Mesenchymal stem cell (in vitro differentiated cells and primary cell): ENCODE measurements around the gene APP.

Experiments used
- DNase-seq: peaks from one replicate; pipeline ENCODE4 v3.0.0-alpha.2; 2013
- H2AFZ ChIP-seq: one replicate; pipeline ENCODE4 v1.6.1; 2013; ENCODE audit warnings: low read depth, mild to moderate bottlenecking, control low read depth, inconsistent platforms, low read length, moderate library complexity
- H2AK5ac ChIP-seq: 2 replicates; pipeline ENCODE4 v1.6.1; 2013; ENCODE audit warnings: low read length, moderate library complexity, mild to moderate bottlenecking, inconsistent platforms; ENCODE audit not compliant: severe bottlenecking
- H2BK120ac ChIP-seq: one replicate; pipeline ENCODE4 v1.6.1; 2013; ENCODE audit warnings: low read depth, mild to moderate bottlenecking, inconsistent platforms, low read length, moderate library complexity
- H2BK12ac ChIP-seq, 2 experiments: one replicate each; pipeline ENCODE4 v1.6.1; 2013; ENCODE audit warnings: inconsistent platforms in 2 of 2, low read length in 2 of 2, mild to moderate bottlenecking in 2 of 2, moderate library complexity in 2 of 2, control low read depth in 1 of 2
- H2BK15ac ChIP-seq: one replicate; pipeline ENCODE4 v1.6.1; 2013; ENCODE audit warnings: mild to moderate bottlenecking, low read depth, inconsistent platforms; ENCODE audit not compliant: poor library complexity, severe bottlenecking
- H2BK5ac ChIP-seq: 2 replicates; pipeline ENCODE4 v1.6.1; 2013; ENCODE audit warnings: low read depth, mild to moderate bottlenecking, low read length, control low read depth, inconsistent platforms; ENCODE audit not compliant: poor library complexity, severe bottlenecking
- H3K14ac ChIP-seq, 2 experiments: one replicate each; pipeline ENCODE4 v1.6.1; 2013; ENCODE audit warnings: inconsistent platforms in 2 of 2, low read length in 2 of 2, control low read depth in 1 of 2, mild to moderate bottlenecking in 1 of 2, moderate library complexity in 1 of 2
- H3K18ac ChIP-seq, 2 experiments: one replicate each; pipeline ENCODE4 v1.6.1; 2013; ENCODE audit warnings: inconsistent platforms in 2 of 2, low read length in 2 of 2, control low read depth in 1 of 2, low read depth in 1 of 2, mild to moderate bottlenecking in 1 of 2
- H3K23ac ChIP-seq, 2 experiments: one replicate each; pipeline ENCODE4 v1.6.1; 2013; ENCODE audit warnings: inconsistent platforms in 2 of 2, low read length in 2 of 2, mild to moderate bottlenecking in 2 of 2, moderate library complexity in 2 of 2, control low read depth in 1 of 2
- H3K27ac ChIP-seq: 2 replicates; pipeline ENCODE4 v1.5.1; 2013; ENCODE audit warnings: mild to moderate bottlenecking, moderate library complexity, low read length, control low read depth, inconsistent platforms; ENCODE audit not compliant: poor library complexity, severe bottlenecking
- H3K27me3 ChIP-seq, 2 experiments: 2 replicates each; pipeline versions ENCODE4 v1.6.1 to v1.7.0; 2013; ENCODE audit warnings: low read length in 2 of 2, mild to moderate bottlenecking in 2 of 2, moderate library complexity in 2 of 2, control low read depth in 1 of 2, inconsistent platforms in 1 of 2; ENCODE audit not compliant: control insufficient read depth in 1 of 2, insufficient read depth in 1 of 2
- H3K36me3 ChIP-seq, 2 experiments: 2 replicates each; pipeline versions ENCODE4 v1.6.1 to v1.7.0; 2013; ENCODE audit warnings: low read length in 2 of 2, control low read depth in 1 of 2, inconsistent platforms in 1 of 2, low read depth in 1 of 2, mild to moderate bottlenecking in 1 of 2; ENCODE audit not compliant: insufficient read depth in 2 of 2, control insufficient read depth in 1 of 2
- H3K4ac ChIP-seq, 2 experiments: one replicate each; pipeline ENCODE4 v1.6.1; 2013; ENCODE audit warnings: inconsistent platforms in 2 of 2, low read length in 2 of 2, mild to moderate bottlenecking in 2 of 2, moderate library complexity in 2 of 2, control low read depth in 1 of 2, low read depth in 1 of 2
- H3K4me1 ChIP-seq: 2 replicates; pipeline ENCODE4 v1.6.1; 2013; ENCODE audit warnings: low read depth, low read length, control low read depth; ENCODE audit not compliant: control insufficient read depth, insufficient read depth
- H3K4me2 ChIP-seq: 2 replicates; pipeline ENCODE4 v1.6.1; 2013; ENCODE audit warnings: low read length, mild to moderate bottlenecking, inconsistent platforms; ENCODE audit not compliant: poor library complexity, severe bottlenecking
- H3K4me3 ChIP-seq, 2 experiments: 2 replicates each; pipeline versions ENCODE4 v1.5.1 to v1.7.0; 2013; ENCODE audit warnings: low read length in 2 of 2, mild to moderate bottlenecking in 2 of 2, control low read depth in 1 of 2, low read depth in 1 of 2; ENCODE audit not compliant: insufficient read depth in 1 of 2
- H3K79me1 ChIP-seq: replicated peaks from 2 replicates; pipeline ENCODE4 v1.6.1; 2013; ENCODE audit warnings: mild to moderate bottlenecking, control low read depth, low read length, inconsistent platforms; ENCODE audit not compliant: poor library complexity, severe bottlenecking
- H3K9ac ChIP-seq: 2 replicates; pipeline ENCODE4 v1.7.0; 2013; ENCODE audit warnings: mild to moderate bottlenecking, low read length, moderate library complexity
- H3K9me3 ChIP-seq: 2 replicates; pipeline ENCODE4 v1.7.0; 2013; ENCODE audit warnings: mild to moderate bottlenecking, low read length; ENCODE audit not compliant: control insufficient read depth
- H4K8ac ChIP-seq: one replicate; pipeline ENCODE4 v1.6.1; 2013; ENCODE audit warnings: inconsistent platforms, mild to moderate bottlenecking, low read length, moderate library complexity
- H4K91ac ChIP-seq: one replicate; pipeline ENCODE4 v1.6.1; 2013; ENCODE audit warnings: mild to moderate bottlenecking, low read length, inconsistent platforms
- WGBS: methylation state at CpG from one replicate; pipeline ENCODE4 v1.1.7; 2013; ENCODE audit warnings: mixed read lengths; 5-methylcytosine and 5-hydroxymethylcytosine counted together

APP gene

DNA sequence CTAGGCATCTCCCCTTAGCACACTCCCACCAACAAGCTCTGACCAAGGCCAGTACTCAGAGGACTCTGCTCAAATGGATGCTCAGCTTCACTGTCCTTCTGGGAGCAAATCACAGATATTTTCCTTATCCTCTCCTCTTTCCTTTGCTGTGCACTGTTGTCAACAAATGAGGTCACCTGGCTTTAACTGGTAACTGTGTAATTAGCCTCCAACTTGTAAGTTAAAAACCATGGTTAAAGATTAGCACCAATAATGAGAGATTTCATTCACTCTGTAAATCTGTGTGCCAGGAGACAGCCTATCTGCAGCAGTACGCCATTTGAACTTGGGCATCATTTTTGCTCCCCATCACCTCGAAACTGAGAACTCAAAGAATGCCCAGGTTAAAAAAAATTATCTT, 286.3 kb downstream of the APP start:
- Histone ChIP-seq H4K91ac (no peak overlapping the region), H3K4me2 (no peak overlapping the region), H3K27ac (no peak overlapping the region), H3K9me3 (no peaks in the 10 kb centered on the region), H3K4me1 (peaks cover 22% of the 10 kb centered on the region), H2AFZ (no peak overlapping the region), H3K36me3 (peaks cover 26 to 87% of the 10 kb centered on the region in 2 experiments), H3K4me3 (no peak overlapping the region), H3K18ac (no peak overlapping the region), H2AK5ac (no peak overlapping the region), H4K8ac (no peak overlapping the region), H2BK12ac (no peak overlapping the region), H3K4ac (no peak overlapping the region), H3K27me3 (no peaks in the 10 kb centered on the region), H2BK120ac (no peak overlapping the region), H2BK15ac (no peak overlapping the region), H3K23ac (no peak overlapping the region), H3K9ac (no peak overlapping the region), H3K79me1 (peaks cover 28% of the 10 kb centered on the region), H2BK5ac (no peak overlapping the region), H3K14ac (no peak overlapping the region)
- WGBS: 100% methylated on average over 2 of the region's 2 CpGs
- no peak for DNase-seq

GRCh38 chr21:25881524-25882376, 288.8 kb downstream of the APP start:
- Histone ChIP-seq H2BK5ac (no peak overlapping the region), H3K9ac (no peak overlapping the region), H2BK15ac (no peak overlapping the region), H3K14ac (no peak overlapping the region), H2BK120ac (no peak overlapping the region), H2AFZ (no peak overlapping the region), H3K4me3 (no peak overlapping the region), H3K4ac (no peak overlapping the region), H4K8ac (no peak overlapping the region), H3K9me3 (no peaks in the 10 kb centered on the region), H3K4me1 (peaks cover 16% of the 10 kb centered on the region), H3K4me2 (no peak overlapping the region), H3K23ac (no peak overlapping the region), H2BK12ac (no peak overlapping the region), H3K27me3 (no peaks in the 10 kb centered on the region), H3K36me3 (peaks cover 23 to 69% of the 10 kb centered on the region in 2 experiments), H3K18ac (no peak overlapping the region), H4K91ac (no peak overlapping the region), H3K79me1 (peaks cover 22% of the 10 kb centered on the region), H3K27ac (no peak overlapping the region), H2AK5ac (no peak overlapping the region)
- peak; percentile 66 for DNase-seq
- WGBS: 78% methylated on average over 16 of the region's 17 CpGs

GRCh38 chr21:25879203-25879602, 291.4 kb downstream of the APP start:
- Histone ChIP-seq H2BK12ac (no peak overlapping the region), H3K79me1 (peaks cover 10% of the 10 kb centered on the region), H4K8ac (no peak overlapping the region), H3K14ac (no peak overlapping the region), H2AFZ (no peak overlapping the region), H3K27me3 (no peaks in the 10 kb centered on the region), H3K27ac (no peak overlapping the region), H3K9me3 (no peaks in the 10 kb centered on the region), H2AK5ac (no peak overlapping the region), H3K23ac (no peak overlapping the region), H3K4ac (no peak overlapping the region), H4K91ac (no peak overlapping the region), H3K36me3 (peaks cover 15 to 59% of the 10 kb centered on the region in 2 experiments), H2BK120ac (no peak overlapping the region), H3K4me2 (no peak overlapping the region), H2BK15ac (no peak overlapping the region), H3K4me3 (no peak overlapping the region), H2BK5ac (no peak overlapping the region), H3K4me1 (peaks cover 5% of the 10 kb centered on the region), H3K18ac (no peak overlapping the region), H3K9ac (no peak overlapping the region)
- DNase-seq: no peak
- 92% methylated on average over 2 of the region's 3 CpGs for WGBS

DNA sequence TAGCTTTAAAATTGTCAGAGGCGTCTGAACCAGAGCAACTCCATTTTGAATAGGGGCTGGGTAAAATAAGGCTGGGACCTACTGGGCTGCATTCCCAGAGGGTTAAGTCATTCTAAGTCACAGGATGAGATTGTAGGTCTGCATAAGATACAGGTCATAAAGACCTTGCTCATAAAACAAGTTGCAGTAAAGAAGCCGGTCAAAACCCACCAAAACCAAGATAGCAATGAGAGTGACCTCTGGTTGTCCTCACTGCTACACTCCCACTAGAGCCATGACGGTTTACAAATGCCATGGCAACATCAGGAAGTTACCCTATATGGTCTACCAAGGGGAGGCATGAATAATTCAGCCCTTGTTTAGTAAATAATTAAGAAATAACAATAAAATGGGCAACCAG, 292.2 kb downstream of the APP start:
- no peak overlapping the region for H2BK15ac ChIP-seq
- peaks cover 8% of the 10 kb centered on the region for H3K79me1 ChIP-seq
- no peak overlapping the region for H2AK5ac ChIP-seq
- H3K23ac ChIP-seq: no peak overlapping the region
- H3K18ac ChIP-seq: no peak overlapping the region
- H2BK5ac ChIP-seq: no peak overlapping the region
- H4K91ac ChIP-seq: no peak overlapping the region
- DNase-seq: peak; percentile 34
- WGBS: 35% methylated on average over 3 of the region's 3 CpGs
- no peak overlapping the region for H2BK12ac ChIP-seq
- no peak overlapping the region for H2AFZ ChIP-seq
- no peaks in the 10 kb centered on the region for H3K9me3 ChIP-seq
- peaks cover 15 to 63% of the 10 kb centered on the region in 2 experiments for H3K36me3 ChIP-seq
- H3K4me3 ChIP-seq: no peak overlapping the region
- H4K8ac ChIP-seq: no peak overlapping the region
- no peak overlapping the region for H3K27ac ChIP-seq
- no peak overlapping the region for H3K9ac ChIP-seq
- H3K14ac ChIP-seq: no peak overlapping the region
- H3K27me3 ChIP-seq: no peaks in the 10 kb centered on the region
- no peak overlapping the region for H2BK120ac ChIP-seq
- H3K4me2 ChIP-seq: no peak overlapping the region
- no peak overlapping the region for H3K4ac ChIP-seq
- no peaks in the 10 kb centered on the region for H3K4me1 ChIP-seq
